Small intestine (tissue), 7 donors: ENCODE results near the gene GFOD1. TPM values are rescaled to one million over a fixed set of nuclear protein-coding genes. Genes with fewer than 3 reads are reported as not detected.
A peak's percentile ranks its signal among the peaks of the same experiment; 100 is the strongest.
"Not testable (repeated sequence)": the region's sequence is repeated elsewhere in the genome, so short reads cannot be mapped to it uniquely, and the experiment has no call there.

Experiments used
- DNase-seq, 2 donors: peaks; one replicate each; pipeline versions ENCODE4 v3.0.0 to v3.0.0-alpha.2; 2013
- FAIRE-seq: peaks from 2 replicates; lab custom pipeline; 2012; peaks lifted over from hg19 to GRCh38; lab: Jason Lieb, UNC
- H3K27ac ChIP-seq, 3 donors: one replicate each; pipeline ENCODE4 v1.5.1; 2013; ENCODE audit warnings: low read length in 2 of 3, mild to moderate bottlenecking in 2 of 3, control low read depth in 1 of 3, inconsistent platforms in 1 of 3, low read depth in 1 of 3, moderate library complexity in 1 of 3
- H3K27me3 ChIP-seq, 3 donors: one replicate each; pipeline ENCODE4 v1.6.1; 2013; ENCODE audit warnings: low read length in 3 of 3, inconsistent platforms in 1 of 3; ENCODE audit not compliant: control insufficient read depth in 3 of 3, insufficient read depth in 3 of 3
- H3K36me3 ChIP-seq, 3 donors: one replicate each; pipeline ENCODE4 v1.6.1; 2013; ENCODE audit warnings: low read length in 3 of 3, inconsistent platforms in 1 of 3, low read depth in 1 of 3, mild to moderate bottlenecking in 1 of 3, moderate library complexity in 1 of 3; ENCODE audit not compliant: control insufficient read depth in 3 of 3, insufficient read depth in 2 of 3
- H3K4me1 ChIP-seq, 3 donors: one replicate each; pipeline ENCODE4 v1.6.1; 2013; ENCODE audit warnings: low read length in 2 of 3, inconsistent platforms in 1 of 3, low read depth in 1 of 3, mild to moderate bottlenecking in 1 of 3, moderate library complexity in 1 of 3; ENCODE audit not compliant: control insufficient read depth in 3 of 3, insufficient read depth in 2 of 3
- H3K4me3 ChIP-seq, 3 donors: one replicate each; pipeline ENCODE4 v1.5.1; 2013; ENCODE audit warnings: low read length in 3 of 3, control low read depth in 1 of 3, inconsistent platforms in 1 of 3, low read depth in 1 of 3, mild to moderate bottlenecking in 1 of 3, moderate library complexity in 1 of 3
- H3K9me3 ChIP-seq, 2 donors: one replicate each; pipeline ENCODE4 v1.6.1; 2013; ENCODE audit warnings: low read depth in 1 of 2, low read length in 1 of 2; ENCODE audit not compliant: control insufficient read depth in 2 of 2, insufficient read depth in 1 of 2
- WGBS, 3 donors: extraction: QIAGEN DNeasy Blood & Tissue Kit; methylation state at CpG; one replicate each; pipeline ENCODE4 v1.1.7; 2013; 5-methylcytosine and 5-hydroxymethylcytosine counted together
- polyA plus RNA-seq, 4 donors: library from polyadenylated mRNA; stranded (reverse) in 3 of 4; unstranded in 1 of 4; fragments of 200-250 nt in 3 of 4; fragments of 120-200 nt in 1 of 4; gene quantifications; one replicate each; pipeline versions ENCODE4 v1.2.1 to v1.2.3, GENCODE V29; 2013
- donor health status: healthy with polysubstance abuse.
- donor health status: control.
- donor health status: control.
- donor health status: Bipolar disorder and iron deficiency.
- donor health status: healthy.

Gene GFOD1
- polyA plus RNA-seq, 4 donors: 1.1 to 7.3 (median 1.5) TPM

DNA sequence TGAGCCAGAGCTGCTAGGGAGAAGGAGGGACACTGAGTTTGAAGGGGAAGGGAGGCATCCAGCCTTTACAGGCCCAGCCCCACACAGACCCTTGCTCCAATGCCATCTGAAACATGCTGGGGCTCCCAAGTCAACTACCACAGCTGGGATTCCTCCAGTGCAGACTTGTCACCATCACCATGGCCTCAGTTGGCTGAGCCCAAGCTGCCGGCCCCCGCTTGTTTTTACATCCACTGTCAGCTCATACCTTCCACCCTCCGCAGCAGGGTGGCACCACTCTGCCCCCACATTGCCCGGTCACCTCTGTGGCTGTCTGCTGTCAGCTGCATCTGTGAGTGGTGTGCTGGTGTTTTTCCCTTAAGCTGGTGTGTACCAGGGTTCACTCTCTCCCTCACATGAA lies 26.1 kb downstream of the GFOD1 start:
- DNase-seq: no peak
- no peak overlapping the region for H3K4me3 ChIP-seq

DNA sequence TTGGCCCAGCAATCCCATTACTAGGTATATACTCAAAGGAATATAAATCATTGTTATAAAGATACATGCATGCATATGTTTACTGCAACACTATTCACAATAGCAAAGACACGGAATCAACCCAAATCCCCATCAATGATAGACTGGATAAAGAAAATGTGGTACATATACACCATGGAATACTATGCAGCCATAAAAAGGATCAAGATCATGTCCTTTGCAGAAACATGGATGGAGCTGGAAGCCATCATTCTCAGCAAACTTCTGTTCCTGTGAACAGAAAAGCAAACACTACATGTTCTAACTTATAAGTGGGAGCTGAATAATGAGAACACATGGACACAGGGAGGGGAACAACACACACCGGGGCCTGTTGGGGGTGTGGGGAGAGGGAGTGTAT lies 27.1 kb downstream of the GFOD1 start:
- H3K9me3 ChIP-seq, H3K4me3 ChIP-seq, DNase-seq, FAIRE-seq, H3K27ac ChIP-seq, H3K4me1 ChIP-seq, H3K27me3 ChIP-seq, H3K36me3 ChIP-seq: not testable (repeated sequence)
- 65 to 92% (median 69%) methylated on average over 2 of the region's 2 CpGs for WGBS, 3 donors

More for the DNA sequence above, 26.1 kb downstream of the GFOD1 start:
- peaks cover 0 to 5% (median 0%) of the 10 kb centered on the region in 3 donors for H3K27me3 ChIP-seq
- no peak for FAIRE-seq
- WGBS, 3 donors: 94 to 99% (median 97%) methylated on average over 4 of the region's 4 CpGs
- H3K9me3 ChIP-seq: no peaks in the 10 kb centered on the region
- H3K27ac ChIP-seq: no peak overlapping the region
- H3K36me3 ChIP-seq: no peaks in the 10 kb centered on the region
- no peaks in the 10 kb centered on the region for H3K4me1 ChIP-seq

DNA sequence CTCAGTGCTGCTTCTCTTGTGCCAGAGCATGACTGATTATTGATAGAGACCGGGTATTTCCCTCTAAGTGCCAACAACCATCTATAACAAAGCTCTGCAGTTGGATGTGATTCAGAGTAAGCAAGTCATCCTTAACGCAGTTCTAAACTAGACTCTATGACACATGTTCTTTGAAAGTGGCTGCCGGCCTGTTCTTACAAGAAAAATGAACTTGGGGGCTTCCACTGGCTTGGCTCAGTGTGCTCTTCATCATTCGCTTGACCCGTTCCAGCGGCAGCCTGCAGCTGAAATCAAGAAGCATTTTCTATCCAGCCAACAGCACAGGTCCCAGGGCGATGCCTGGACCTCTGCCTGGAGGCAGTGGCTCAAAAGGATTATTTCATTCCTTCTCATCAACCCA lies 29.8 kb downstream of the GFOD1 start:
- no peaks in the 10 kb centered on the region for H3K36me3 ChIP-seq
- no peaks in the 10 kb centered on the region for H3K27me3 ChIP-seq
- no peak for FAIRE-seq
- H3K4me1 ChIP-seq: peaks cover 0 to 2% (median 0%) of the 10 kb centered on the region in 3 donors
- WGBS, 3 donors: 74 to 84% (median 84%) methylated on average over 7 of the region's 7 CpGs
- no peaks in the 10 kb centered on the region for H3K9me3 ChIP-seq
- DNase-seq: no peak
- H3K27ac ChIP-seq: no peak overlapping the region
- no peak overlapping the region for H3K4me3 ChIP-seq

DNA sequence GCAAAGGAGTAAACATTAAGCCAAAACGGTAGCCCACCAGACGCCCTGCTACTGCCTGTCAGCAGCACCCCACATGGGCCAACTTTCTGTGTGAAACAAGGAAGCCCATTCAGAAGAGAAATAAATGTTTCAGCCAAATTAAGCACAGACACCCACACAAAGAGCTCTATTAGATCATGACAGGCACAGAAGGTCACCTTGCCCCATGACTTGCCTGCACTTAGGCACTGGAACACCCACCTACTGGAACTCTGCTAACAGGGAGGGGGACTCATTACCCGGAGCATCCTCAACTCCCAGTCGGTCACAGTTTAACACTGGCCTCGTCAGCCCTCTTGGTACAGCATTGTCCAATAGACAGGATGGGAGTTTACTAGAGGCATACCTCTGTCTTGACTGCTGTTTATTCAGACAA lies 31.8 kb downstream of the GFOD1 start:
- peaks cover 0 to 2% (median 0%) of the 10 kb centered on the region in 3 donors for H3K4me1 ChIP-seq
- FAIRE-seq (no peak), DNase-seq (no peak)
- no peaks in the 10 kb centered on the region for H3K27me3 ChIP-seq
- no peak overlapping the region for H3K4me3 ChIP-seq
- peaks cover 0 to 2% (median 0%) of the 10 kb centered on the region in 3 donors for H3K36me3 ChIP-seq
- peak overlapping the region in 1 of 3 donors; percentile 71 for H3K27ac ChIP-seq
- H3K9me3 ChIP-seq: no peaks in the 10 kb centered on the region
- 69 to 78% (median 70%) methylated on average over 5 of the region's 5 CpGs for WGBS, 3 donors

DNA sequence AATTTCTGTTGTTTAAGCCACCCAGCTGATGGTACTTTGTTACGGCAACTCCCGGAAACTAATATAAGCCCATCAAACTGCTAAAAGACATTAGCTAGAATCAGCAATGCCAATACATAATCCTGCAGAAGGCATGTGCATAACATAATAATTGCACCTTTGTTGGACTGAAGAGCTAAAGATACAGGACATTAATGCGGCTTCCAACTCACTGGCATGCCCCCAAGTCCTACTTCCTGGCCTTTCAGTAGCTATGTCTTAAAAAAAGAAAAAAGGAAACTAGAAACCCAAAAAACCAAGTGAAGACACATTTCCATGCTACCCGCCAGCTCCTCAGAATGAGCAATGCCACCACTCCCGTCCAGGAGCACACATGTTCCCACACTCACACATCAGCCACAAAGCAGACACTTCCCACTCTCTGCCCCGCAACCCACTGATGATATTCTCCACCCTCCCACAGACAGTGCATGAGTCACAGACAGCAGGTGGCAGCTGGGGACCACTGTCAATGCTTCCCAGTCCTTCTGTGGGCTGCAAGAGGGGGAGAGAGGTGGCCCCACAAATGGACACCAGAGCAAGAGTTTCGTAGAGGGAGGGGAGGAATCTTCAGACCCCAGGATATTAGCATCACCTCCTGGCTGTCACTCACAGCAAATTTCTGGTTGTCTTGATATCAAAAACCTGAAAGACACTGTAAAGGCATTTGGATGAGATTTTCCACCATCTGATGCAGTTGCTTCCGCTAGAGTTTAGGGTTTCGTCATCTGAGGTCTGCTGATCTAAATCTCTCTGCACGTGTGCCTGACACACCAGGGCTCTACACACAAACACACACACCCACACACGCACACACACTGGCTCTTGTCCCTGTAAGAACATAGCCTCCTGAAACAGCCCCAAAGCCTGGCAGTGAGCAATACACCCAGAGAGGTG lies 32.8 kb downstream of the GFOD1 start:
- Histone ChIP-seq H3K4me3 (no peak overlapping the region), H3K27ac (peak overlapping the region in 2 of 3 donors; percentile 12 to 83), H3K4me1 (peaks cover 0 to 2% (median 0%) of the 10 kb centered on the region in 3 donors), H3K9me3 (no peaks in the 10 kb centered on the region), H3K27me3 (no peaks in the 10 kb centered on the region), H3K36me3 (peaks cover 0 to 2% (median 0%) of the 10 kb centered on the region in 3 donors)
- 56 to 72% (median 59%) methylated on average over 11 of the region's 11 CpGs for WGBS, 3 donors
- peak; percentile 21 to 53 for DNase-seq
- FAIRE-seq: no peak

DNA sequence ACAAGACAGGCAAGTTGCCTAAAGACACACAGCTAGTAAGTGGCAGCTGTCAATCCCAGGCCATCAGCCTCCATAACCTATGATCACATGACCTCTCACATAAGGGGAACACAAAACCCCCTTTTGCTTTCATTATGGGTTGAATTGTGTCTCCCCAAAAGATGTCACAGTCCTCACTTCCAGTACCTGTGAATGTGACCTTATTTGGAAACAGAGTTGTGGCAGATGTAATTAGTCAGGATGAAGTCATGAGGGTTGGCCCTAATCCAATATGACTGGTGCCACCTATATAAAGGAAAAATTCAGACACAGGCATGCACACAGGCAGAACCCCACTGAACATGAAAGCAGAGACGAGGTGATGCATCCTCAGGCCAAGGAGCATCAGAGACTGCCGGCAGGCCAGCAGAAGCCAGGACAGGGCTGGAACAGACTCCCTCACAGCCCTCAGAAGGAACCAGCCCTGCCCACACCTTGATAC lies 33.6 kb downstream of the GFOD1 start:
- Histone ChIP-seq H3K4me3 (no peak overlapping the region), H3K27ac (peak overlapping the region in 1 of 3 donors; percentile 83), H3K36me3 (peaks cover 0 to 2% (median 0%) of the 10 kb centered on the region in 3 donors), H3K27me3 (no peaks in the 10 kb centered on the region), H3K9me3 (no peaks in the 10 kb centered on the region), H3K4me1 (peaks cover 0 to 2% (median 0%) of the 10 kb centered on the region in 3 donors)
- WGBS, 3 donors: 59 to 68% (median 62%) methylated on average over 2 of the region's 2 CpGs
- peak in 1 of 2 donors; percentile 47 for DNase-seq
- FAIRE-seq: no peak

DNA sequence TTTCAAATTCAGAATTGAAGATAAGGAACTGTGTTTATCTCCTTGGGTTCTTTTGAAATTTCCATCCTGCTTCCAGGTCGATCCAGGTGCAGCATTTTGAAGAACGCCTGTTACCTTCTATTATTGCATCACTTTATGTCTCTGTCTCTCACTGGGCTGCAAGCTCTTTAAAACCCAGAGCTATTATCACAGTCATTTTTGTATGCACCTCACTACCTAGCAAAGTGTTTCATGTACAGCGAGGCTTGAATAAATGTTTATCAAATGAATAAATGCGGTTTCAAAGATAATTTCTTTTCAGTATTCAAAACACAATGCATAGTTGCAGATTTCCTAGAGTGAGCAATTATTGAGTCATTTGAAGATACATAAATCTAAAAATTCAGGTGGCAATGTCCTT lies 34.2 kb downstream of the GFOD1 start:
- 88 to 91% (median 90%) methylated on average over 4 of the region's 4 CpGs for WGBS, 3 donors
- no peak for FAIRE-seq
- H3K4me1 ChIP-seq: peaks cover 0 to 2% (median 0%) of the 10 kb centered on the region in 3 donors
- H3K36me3 ChIP-seq: peaks cover 0 to 2% (median 0%) of the 10 kb centered on the region in 3 donors
- no peak for DNase-seq
- peak overlapping the region in 1 of 3 donors; percentile 47 for H3K27ac ChIP-seq
- H3K9me3 ChIP-seq: no peaks in the 10 kb centered on the region
- no peak overlapping the region for H3K4me3 ChIP-seq
- no peaks in the 10 kb centered on the region for H3K27me3 ChIP-seq

DNA sequence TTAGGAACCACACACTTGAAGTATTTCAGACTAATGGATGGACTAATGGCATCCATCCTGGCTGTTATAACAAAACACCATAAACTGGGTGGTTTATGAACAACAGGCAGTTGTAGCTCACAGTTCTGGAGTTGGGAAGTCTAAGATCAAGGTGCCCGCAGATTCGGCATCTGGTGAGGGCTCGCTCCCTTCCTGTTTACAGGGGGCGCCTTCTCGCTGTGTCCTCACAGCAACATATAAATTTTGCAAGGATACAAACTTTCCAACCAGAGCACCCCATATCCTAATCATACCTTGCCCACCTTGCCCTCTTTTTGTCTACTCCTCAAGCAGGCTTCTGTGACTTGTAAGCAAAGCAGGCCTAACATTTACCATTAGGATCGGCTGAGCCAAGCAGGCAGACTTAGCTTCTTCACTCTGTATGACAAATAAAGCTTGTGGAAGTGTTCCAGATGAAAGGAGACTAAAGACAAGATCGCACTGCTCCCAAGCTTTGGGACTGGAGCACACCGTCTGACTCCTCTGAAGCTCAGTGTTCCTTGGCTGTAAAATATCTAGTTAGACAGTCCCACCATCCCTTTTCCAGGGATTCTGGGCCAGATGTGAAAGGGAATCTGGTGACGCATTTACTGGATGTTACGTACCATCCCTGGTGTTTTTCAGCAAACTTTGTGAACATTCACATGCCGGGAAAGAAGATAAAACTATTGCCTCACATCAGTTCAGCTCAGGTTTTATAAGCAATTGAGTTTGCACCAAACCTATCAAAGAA lies 34.9 kb downstream of the GFOD1 start:
- FAIRE-seq (no peak), DNase-seq (no peak)
- WGBS, 3 donors: 89 to 96% (median 96%) methylated on average over 11 of the region's 11 CpGs
- peaks cover 0 to 2% (median 0%) of the 10 kb centered on the region in 3 donors for H3K36me3 ChIP-seq
- H3K4me1 ChIP-seq: peaks cover 0 to 2% (median 0%) of the 10 kb centered on the region in 3 donors
- peak overlapping the region in 1 of 3 donors; percentile 28 for H3K27ac ChIP-seq
- no peak overlapping the region for H3K4me3 ChIP-seq
- no peaks in the 10 kb centered on the region for H3K9me3 ChIP-seq
- no peaks in the 10 kb centered on the region for H3K27me3 ChIP-seq
